Tibial artery (tissue), 4 donors: ENCODE data around the gene STK4.

ENCODE experiments used
- DNase-seq, 2 donors: peaks; one replicate each; pipeline ENCODE4 v3.0.0-alpha.2; 2019
- H3K27ac ChIP-seq, 2 donors: fragments of 200-600 bp; sonication (generic) in 1 of 2; 1 replicate in 1 of 2; 2 replicates in 1 of 2; pipeline ENCODE4 v1.5.1; 2018 to 2019; ENCODE audit warnings: mild to moderate bottlenecking in 1 of 2
- H3K27me3 ChIP-seq, 2 donors: fragments of 200-600 bp; sonication (generic) in 1 of 2; one replicate each; pipeline versions ENCODE4 v1.5.1 to v1.6.0; 2016 to 2019
- H3K36me3 ChIP-seq, 3 donors: fragments of 200-600 bp; sonication (generic) in 2 of 3; one replicate each; pipeline ENCODE4 v1.5.1; 2016 to 2019; ENCODE audit warnings: mild to moderate bottlenecking in 2 of 3
- H3K4me1 ChIP-seq, 4 donors: fragments of 200-600 bp; sonication (generic) in 2 of 4; 1 replicate in 3 of 4; 2 replicates in 1 of 4; pipeline ENCODE4 v1.5.1; 2016 to 2019
- H3K4me3 ChIP-seq, 2 donors: fragments of 200-600 bp; sonication (generic) in 1 of 2; 1 replicate in 1 of 2; 2 replicates in 1 of 2; pipeline ENCODE4 v1.5.1; 2018 to 2019; ENCODE audit warnings: mild to moderate bottlenecking in 2 of 2
- H3K9me3 ChIP-seq, 3 donors: fragments of 200-600 bp; sonication (generic) in 1 of 3; one replicate each; pipeline ENCODE4 v1.5.1; 2016 to 2019
- intact Hi-C: fragments of 100-400 bp; cut with DNase I; formaldehyde crosslinking; loops from one replicate; pipeline ENCODE4 v1.15.0; 2023; ENCODE audit warnings: low total_unique reads
- TF ChIP-seq, protein P1 (sequence below), 2 experiments: fragments of 200-600 bp in 1 of 2; fragments of 450-650 bp in 1 of 2; IDR thresholded peaks; one replicate each; pipeline ENCODE4 v1.5.1; 2017 to 2019; ENCODE audit warnings: antibody characterized with exemption in 2 of 2, mild to moderate bottlenecking in 1 of 2, moderate library complexity in 1 of 2

STK4 gene

DNA sequence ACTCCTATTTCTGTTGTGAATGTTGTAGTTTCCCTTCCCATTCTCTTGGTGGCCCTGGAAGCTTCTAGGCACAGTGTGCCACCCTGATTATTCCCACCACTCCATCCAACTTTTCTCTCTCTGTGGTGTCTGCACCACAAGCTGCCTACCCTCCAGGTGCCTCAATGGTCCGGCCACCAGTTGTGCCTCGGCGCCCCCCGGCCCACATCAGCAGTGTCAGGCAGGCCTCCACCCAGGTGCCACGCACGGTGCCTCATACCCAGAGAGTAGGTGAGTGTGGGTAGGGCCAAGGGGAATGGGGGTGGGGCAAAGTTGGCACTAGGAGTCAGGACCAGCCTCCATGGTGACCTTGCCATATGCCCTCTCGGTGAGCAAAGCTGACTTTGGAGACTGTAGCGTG lies 33.4 kb upstream of the STK4 start:
- no peaks in the 10 kb centered on the region for H3K9me3 ChIP-seq
- intact Hi-C loops: no loop called here

GRCh38 chr20:44936510-44936909 lies 29.8 kb upstream of the STK4 start:
- intact Hi-C loops: no loop called here
- H3K36me3 ChIP-seq: peaks cover 10 to 91% (median 11%) of the 10 kb centered on the region in 3 donors
- DNase-seq: no peak
- no peaks in the 10 kb centered on the region for H3K27me3 ChIP-seq
- TF ChIP-seq, protein P1, sequence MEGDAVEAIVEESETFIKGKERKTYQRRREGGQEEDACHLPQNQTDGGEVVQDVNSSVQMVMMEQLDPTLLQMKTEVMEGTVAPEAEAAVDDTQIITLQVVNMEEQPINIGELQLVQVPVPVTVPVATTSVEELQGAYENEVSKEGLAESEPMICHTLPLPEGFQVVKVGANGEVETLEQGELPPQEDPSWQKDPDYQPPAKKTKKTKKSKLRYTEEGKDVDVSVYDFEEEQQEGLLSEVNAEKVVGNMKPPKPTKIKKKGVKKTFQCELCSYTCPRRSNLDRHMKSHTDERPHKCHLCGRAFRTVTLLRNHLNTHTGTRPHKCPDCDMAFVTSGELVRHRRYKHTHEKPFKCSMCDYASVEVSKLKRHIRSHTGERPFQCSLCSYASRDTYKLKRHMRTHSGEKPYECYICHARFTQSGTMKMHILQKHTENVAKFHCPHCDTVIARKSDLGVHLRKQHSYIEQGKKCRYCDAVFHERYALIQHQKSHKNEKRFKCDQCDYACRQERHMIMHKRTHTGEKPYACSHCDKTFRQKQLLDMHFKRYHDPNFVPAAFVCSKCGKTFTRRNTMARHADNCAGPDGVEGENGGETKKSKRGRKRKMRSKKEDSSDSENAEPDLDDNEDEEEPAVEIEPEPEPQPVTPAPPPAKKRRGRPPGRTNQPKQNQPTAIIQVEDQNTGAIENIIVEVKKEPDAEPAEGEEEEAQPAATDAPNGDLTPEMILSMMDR (IDR thresholded peaks at IDR 0.05): no peak
- H3K4me1 ChIP-seq: no peaks in the 10 kb centered on the region
- H3K4me3 ChIP-seq: no peak overlapping the region
- no peak overlapping the region for H3K27ac ChIP-seq
- no peaks in the 10 kb centered on the region for H3K9me3 ChIP-seq

More for the DNA sequence above, 33.4 kb upstream of the STK4 start:
- Histone ChIP-seq H3K27ac (no peak overlapping the region), H3K4me3 (no peak overlapping the region), H3K27me3 (no peaks in the 10 kb centered on the region), H3K36me3 (peaks cover 0 to 70% (median 8%) of the 10 kb centered on the region in 3 donors), H3K4me1 (no peaks in the 10 kb centered on the region)
- TF ChIP-seq, protein P1 (IDR thresholded peaks at IDR 0.05): no peak
- DNase-seq: no peak

DNA sequence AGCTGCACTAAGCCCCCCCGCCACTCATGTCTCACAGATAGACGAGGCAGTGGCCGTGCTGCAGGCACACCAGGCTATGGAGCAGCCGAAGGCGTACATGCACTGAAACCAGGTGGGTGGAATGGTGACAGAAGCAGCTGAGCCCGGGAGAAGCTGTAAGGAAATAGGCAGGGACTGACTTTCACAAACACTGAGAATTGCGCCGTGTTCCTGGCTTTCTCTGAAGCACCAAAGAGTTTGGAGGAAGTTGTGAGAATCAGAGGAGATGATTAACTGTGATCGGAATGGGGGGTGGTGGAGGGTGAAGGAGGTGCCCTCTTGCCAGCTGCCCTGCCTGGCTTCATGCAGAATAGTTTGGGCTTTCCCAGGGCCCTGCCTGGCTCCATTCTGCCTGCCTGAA lies 27.7 kb upstream of the STK4 start:
- no peak overlapping the region for H3K27ac ChIP-seq
- no peak for DNase-seq
- no peak overlapping the region for H3K4me3 ChIP-seq
- no peaks in the 10 kb centered on the region for H3K27me3 ChIP-seq
- TF ChIP-seq, protein P1 (IDR thresholded peaks at IDR 0.05): no peak
- no peaks in the 10 kb centered on the region for H3K9me3 ChIP-seq
- intact Hi-C loops: no loop called here
- H3K4me1 ChIP-seq: no peaks in the 10 kb centered on the region
- H3K36me3 ChIP-seq: peaks cover 27 to 91% (median 28%) of the 10 kb centered on the region in 3 donors

- TF ChIP-seq, protein P1 (IDR thresholded peaks at IDR 0.05): no peak
- Histone ChIP-seq H3K4me1 (no peaks in the 10 kb centered on the region), H3K27me3 (no peaks in the 10 kb centered on the region), H3K4me3 (no peak overlapping the region), H3K27ac (no peak overlapping the region), H3K9me3 (no peaks in the 10 kb centered on the region), H3K36me3 (peaks cover 35 to 95% (median 47%) of the 10 kb centered on the region in 3 donors)
- DNase-seq: no peak
- intact Hi-C loops: no loop called here
Observed at GRCh38 chr20:44941120-44941691, 25.1 kb upstream of the STK4 start.

GRCh38 chr20:44942264-44942973 lies 23.9 kb upstream of the STK4 start:
- Histone ChIP-seq H3K36me3 (peaks cover 47 to 97% (median 54%) of the 10 kb centered on the region in 3 donors), H3K9me3 (no peaks in the 10 kb centered on the region), H3K27ac (no peak overlapping the region), H3K27me3 (no peaks in the 10 kb centered on the region), H3K4me1 (no peaks in the 10 kb centered on the region), H3K4me3 (no peak overlapping the region)
- DNase-seq: no peak
- TF ChIP-seq, protein P1 (IDR thresholded peaks at IDR 0.05): no peak
- intact Hi-C loops: no loop called here
